Transverse colon (tissue), 4 donors: ENCODE results near the gene HNRNPH3.
"Not testable (repeated sequence)": the region's sequence is repeated elsewhere in the genome, so short reads cannot be mapped to it uniquely, and the experiment has no call there.

ENCODE experiments used
- CTCF ChIP-seq, 5 experiments: fragments of 200-600 bp in 3 of 5; fragments of 450-650 bp in 2 of 5; sonication (generic) in 3 of 5; IDR thresholded peaks; 1 replicate in 2 of 5; 2 replicates in 3 of 5; pipeline ENCODE4 v1.5.1; 2016 to 2017; ENCODE audit warnings: antibody characterized with exemption in 5 of 5, inconsistent platforms in 3 of 5, mild to moderate bottlenecking in 2 of 5, moderate library complexity in 1 of 5
- EP300 ChIP-seq: sonication (generic); formaldehyde crosslinking; IDR thresholded peaks from one replicate; pipeline ENCODE4 v1.6.1; 2017; ENCODE audit warnings: antibody characterized with exemption, low read depth
- POLR2A ChIP-seq: fragments of 450-650 bp; IDR thresholded peaks from one replicate; pipeline ENCODE4 v1.6.1; 2016; ENCODE audit warnings: antibody characterized with exemption, mild to moderate bottlenecking, moderate library complexity
- POLR2AphosphoS5 ChIP-seq, 3 donors: sonication (generic); formaldehyde crosslinking; IDR thresholded peaks; one replicate each; pipeline ENCODE4 v1.6.1; 2016; ENCODE audit warnings: antibody characterized with exemption in 3 of 3

GRCh38 chr10:68324396-68324795 is 7.5 kb upstream of the HNRNPH3 start:
- TF ChIP-seq EP300; CTCF (IDR thresholded peaks at IDR 0.05); POLR2A; POLR2AphosphoS5 (IDR thresholded peaks at IDR 0.05): not testable (repeated sequence)
